PC-3 (cell line): Measurements from ENCODE around the gene PAX5.

Experiments
- EZH2 ChIP-seq: fragments of 300-600 bp; sonication (generic); IDR thresholded peaks from one replicate; pipeline ENCODE4 v1.6.1; 2017; ENCODE audit warnings: antibody characterized with exemption, mild to moderate bottlenecking, low read length; ENCODE audit not compliant: unreplicated experiment
- TF ChIP-seq, protein P1 (sequence below): fragments of 300-600 bp; sonication (generic); conservative IDR thresholded peaks from 2 replicates; pipeline ENCODE4 v1.5.1; 2017; ENCODE audit warnings: antibody characterized with exemption, low read depth, mild to moderate bottlenecking, low read length

DNA sequence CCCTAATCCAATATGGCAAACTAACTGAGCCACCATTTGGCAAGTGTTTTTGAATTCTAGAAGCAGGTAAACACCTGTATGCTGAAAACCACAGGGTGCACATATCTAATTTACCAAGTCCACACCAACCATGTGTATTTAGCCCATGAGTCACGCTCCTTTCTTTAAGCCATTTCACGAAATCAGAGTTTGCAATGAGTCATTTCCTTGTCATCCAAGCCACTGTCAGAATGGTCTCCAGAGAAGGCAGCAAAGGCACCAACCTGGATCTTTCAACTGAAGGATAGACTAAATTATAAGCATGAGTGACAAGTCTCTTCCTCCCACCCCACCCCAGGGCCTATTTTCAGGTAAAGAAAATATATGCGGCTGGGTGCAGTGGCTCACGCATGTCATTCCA lies 110.0 kb downstream of the PAX5 start:
- TF ChIP-seq, protein P1, sequence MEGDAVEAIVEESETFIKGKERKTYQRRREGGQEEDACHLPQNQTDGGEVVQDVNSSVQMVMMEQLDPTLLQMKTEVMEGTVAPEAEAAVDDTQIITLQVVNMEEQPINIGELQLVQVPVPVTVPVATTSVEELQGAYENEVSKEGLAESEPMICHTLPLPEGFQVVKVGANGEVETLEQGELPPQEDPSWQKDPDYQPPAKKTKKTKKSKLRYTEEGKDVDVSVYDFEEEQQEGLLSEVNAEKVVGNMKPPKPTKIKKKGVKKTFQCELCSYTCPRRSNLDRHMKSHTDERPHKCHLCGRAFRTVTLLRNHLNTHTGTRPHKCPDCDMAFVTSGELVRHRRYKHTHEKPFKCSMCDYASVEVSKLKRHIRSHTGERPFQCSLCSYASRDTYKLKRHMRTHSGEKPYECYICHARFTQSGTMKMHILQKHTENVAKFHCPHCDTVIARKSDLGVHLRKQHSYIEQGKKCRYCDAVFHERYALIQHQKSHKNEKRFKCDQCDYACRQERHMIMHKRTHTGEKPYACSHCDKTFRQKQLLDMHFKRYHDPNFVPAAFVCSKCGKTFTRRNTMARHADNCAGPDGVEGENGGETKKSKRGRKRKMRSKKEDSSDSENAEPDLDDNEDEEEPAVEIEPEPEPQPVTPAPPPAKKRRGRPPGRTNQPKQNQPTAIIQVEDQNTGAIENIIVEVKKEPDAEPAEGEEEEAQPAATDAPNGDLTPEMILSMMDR: no peak
- no peak for TF ChIP-seq EZH2
